ENCODE results near the gene AFAP1. TPM values are rescaled to one million over a fixed set of nuclear protein-coding genes. Genes with fewer than 3 reads are reported as not detected.

The AFAP1 gene
- total and polyA plus RNA-seq, 2 of the 8 experiments (the other 6 are each of a cell fraction or from before 2014, with no cell fraction given) = 3.6 to 18.2 TPM

GRCh38 chr4:7714738-7715137, 224.9 kb downstream of the AFAP1 start (continued):
- TF ChIP-seq POLR2AphosphoS5 (IDR thresholded peaks at IDR 0.05; ENCODE audit: low read depth, low read length) (no peak), CBX8 (IDR thresholded peaks at IDR 0.05; ENCODE audit: borderline replicate concordance, low read depth, low read length) (no peak), JUN (IDR thresholded peaks at IDR 0.05; ENCODE audit: low read depth, low read length) (no peak), CHD1 (IDR thresholded peaks at IDR 0.05; ENCODE audit: low read depth, low read length) (no peak), TAF1 (IDR thresholded peaks at IDR 0.05; ENCODE audit: low read depth, low read length) (no peak), CTCF (IDR thresholded peaks at IDR 0.05; ENCODE audit: control extremely low read depth in 1 of 3, insufficient read depth in 1 of 3, low read depth in 1 of 3, low read length in 3 of 3) (no peak)

Measured in H1 (cell line).